Measurements from ENCODE around the gene SLTM. TPM values are rescaled to one million over a fixed set of nuclear protein-coding genes. Genes with fewer than 3 reads are reported as not detected.
"Not testable (repeated sequence)": the region's sequence is repeated elsewhere in the genome, so short reads cannot be mapped to it uniquely, and the experiment has no call there.

The SLTM gene
- total RNA-seq, 2 experiments from 2014 or later, result 75.7 to 79.2 TPM

DNA sequence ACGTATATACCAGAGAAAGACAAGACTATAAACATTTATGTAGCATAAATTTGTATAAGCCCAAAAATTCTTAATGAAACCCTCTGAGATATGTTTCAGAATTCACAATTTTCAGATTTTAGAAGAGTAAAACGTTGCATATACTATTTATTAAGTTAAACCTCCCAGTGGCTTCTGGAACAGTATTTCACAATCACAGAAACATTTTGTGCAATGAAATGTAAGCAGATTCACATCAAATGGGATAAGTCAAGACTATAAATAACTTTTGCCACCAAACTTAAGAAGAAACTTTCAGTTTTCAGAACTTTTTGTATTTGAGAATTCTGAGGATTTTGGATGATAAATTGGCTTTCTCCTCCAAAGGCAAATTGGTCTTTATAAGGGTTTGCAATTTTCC is 9.2 kb downstream of the SLTM start:
- Mint-ChIP-seq H3K36me3 (peaks cover 21% of the 10 kb centered on the region), H3K9me3 (no peaks in the 10 kb centered on the region), H3K27me3 (no peaks in the 10 kb centered on the region), H3K27ac (no peak overlapping the region), H3K4me1 (ENCODE audit: low read depth) (peaks cover 19% of the 10 kb centered on the region), H3K4me3 (no peak overlapping the region)
- DNase-seq, result no peak
- ChIA-PET CTCF (interaction anchor here (0.9 kb wide), 1 partner anchor 55 kb away, joined by 3 read pairs; no protein-coding TSS in a partner anchor), POLR2A (interaction anchor here (0.7 kb wide), 1 partner anchor 117 kb away, joined by 3 read pairs; no protein-coding TSS in a partner anchor)
- intact Hi-C loops (cut with micrococcal nuclease), result no loop called here

DNA sequence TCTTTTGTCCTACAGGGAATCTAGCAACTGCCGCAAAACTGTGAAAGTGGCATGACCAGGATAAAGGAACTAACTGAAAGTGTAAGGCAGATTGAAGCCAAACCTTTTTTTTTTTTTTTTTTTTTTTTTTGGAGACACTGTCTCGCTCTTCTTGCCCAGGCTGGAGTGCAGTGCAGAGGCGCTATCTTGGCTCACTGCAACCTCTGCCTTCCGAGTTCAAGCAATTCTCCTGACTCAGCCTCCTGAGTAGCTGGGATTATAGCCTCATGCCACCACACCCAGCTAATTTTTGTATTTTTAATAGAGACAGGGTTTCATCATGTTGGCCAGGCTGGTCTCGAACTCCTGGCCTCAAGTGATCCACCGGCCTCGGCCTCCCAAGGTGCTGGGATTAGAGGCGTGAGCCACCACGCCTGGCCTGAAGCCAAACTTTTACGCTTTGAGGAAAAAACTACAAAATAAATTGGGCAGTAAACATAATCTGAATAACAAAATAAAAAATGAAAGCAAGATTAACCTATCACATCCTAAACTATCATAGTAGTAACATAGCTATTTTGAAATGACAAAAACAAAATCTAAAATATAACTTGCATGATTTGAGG is 9.7 kb downstream of the SLTM start:
- H3K4me3 Mint-ChIP-seq, result no peak overlapping the region
- H3K4me1 Mint-ChIP-seq (ENCODE audit: low read depth), result peaks cover 19% of the 10 kb centered on the region
- ChIA-PET POLR2A (no interaction called here), CTCF (no interaction called here)
- H3K36me3 Mint-ChIP-seq, result peaks cover 17% of the 10 kb centered on the region
- intact Hi-C loops (cut with micrococcal nuclease), result no loop called here
- DNase-seq, result no peak
- H3K27ac Mint-ChIP-seq, result no peak overlapping the region
- no peaks in the 10 kb centered on the region for H3K9me3 Mint-ChIP-seq
- no peaks in the 10 kb centered on the region for H3K27me3 Mint-ChIP-seq

GRCh38 chr15:58923284-58923683 is 10.2 kb downstream of the SLTM start:
- ChIA-PET POLR2A (no interaction called here), CTCF (interaction anchor here (0.5 kb wide), 1 partner anchor 199 kb away, joined by 4 read pairs; no protein-coding TSS in a partner anchor)
- Mint-ChIP-seq H3K27me3 (no peaks in the 10 kb centered on the region), H3K4me3 (no peak overlapping the region), H3K27ac (no peak overlapping the region), H3K4me1 (ENCODE audit: low read depth) (peaks cover 21% of the 10 kb centered on the region), H3K9me3 (no peaks in the 10 kb centered on the region), H3K36me3 (peaks cover 15% of the 10 kb centered on the region)
- no peak for DNase-seq
- intact Hi-C loops (cut with micrococcal nuclease), result no loop called here

GRCh38 chr15:58921267-58921790 is 12.2 kb downstream of the SLTM start:
- DNase-seq, result no peak
- peaks cover 7% of the 10 kb centered on the region for H3K36me3 Mint-ChIP-seq
- H3K27ac Mint-ChIP-seq, result no peak overlapping the region
- peaks cover 24% of the 10 kb centered on the region for H3K4me1 Mint-ChIP-seq (ENCODE audit: low read depth)
- no peaks in the 10 kb centered on the region for H3K27me3 Mint-ChIP-seq
- CTCF ChIA-PET, result interaction anchor here (0.7 kb wide), 1 partner anchor 608 kb away, joined by 3 read pairs; no protein-coding TSS in a partner anchor
- intact Hi-C loops (cut with micrococcal nuclease), result no loop called here
- no peaks in the 10 kb centered on the region for H3K9me3 Mint-ChIP-seq
- no peak overlapping the region for H3K4me3 Mint-ChIP-seq
- POLR2A ChIA-PET, result interaction anchor here (1.0 kb wide), 1 partner anchor 9 kb away, joined by 6 read pairs; no protein-coding TSS in a partner anchor

DNA sequence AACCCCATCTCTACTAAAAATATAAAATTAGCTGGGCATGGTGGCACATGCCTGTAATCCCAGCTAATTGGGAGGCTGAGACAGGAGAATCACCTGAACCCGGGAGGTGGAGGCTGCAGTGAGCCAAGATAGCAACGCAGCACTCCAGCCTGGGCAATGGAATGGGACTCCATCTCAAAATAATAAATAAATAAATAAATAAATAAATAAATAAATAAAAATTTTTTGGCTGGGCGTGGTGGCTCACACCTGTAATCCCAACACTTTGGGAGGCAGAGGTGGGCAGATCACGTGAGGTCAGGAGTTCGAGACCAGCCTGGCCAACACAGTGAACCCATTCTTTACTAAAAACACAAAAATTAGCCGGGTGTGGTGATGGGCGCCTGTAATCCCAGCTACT is 13.0 kb downstream of the SLTM start:
- POLR2A ChIA-PET, CTCF ChIA-PET: not testable (repeated sequence)
- H3K4me1 Mint-ChIP-seq (ENCODE audit: low read depth), result peaks cover 23% of the 10 kb centered on the region

GRCh38 chr15:58919232-58919631 is 14.2 kb downstream of the SLTM start:
- no peak overlapping the region for H3K27ac Mint-ChIP-seq
- peaks cover 25% of the 10 kb centered on the region for H3K4me1 Mint-ChIP-seq (ENCODE audit: low read depth)
- no peak for DNase-seq
- intact Hi-C loops (cut with micrococcal nuclease), result no loop called here
- POLR2A ChIA-PET, result no interaction called here
- CTCF ChIA-PET, result no interaction called here
- no peaks in the 10 kb centered on the region for H3K27me3 Mint-ChIP-seq
- no peak overlapping the region for H3K4me3 Mint-ChIP-seq
- H3K36me3 Mint-ChIP-seq, result peaks cover 16% of the 10 kb centered on the region
- no peaks in the 10 kb centered on the region for H3K9me3 Mint-ChIP-seq

More for the DNA sequence above, 13.0 kb downstream of the SLTM start:
- H3K27me3 Mint-ChIP-seq; H3K9me3 Mint-ChIP-seq; H3K4me3 Mint-ChIP-seq; intact Hi-C loops (cut with micrococcal nuclease); H3K27ac Mint-ChIP-seq; DNase-seq: not testable (repeated sequence)
- H3K36me3 Mint-ChIP-seq, result peaks cover 10% of the 10 kb centered on the region

DNA sequence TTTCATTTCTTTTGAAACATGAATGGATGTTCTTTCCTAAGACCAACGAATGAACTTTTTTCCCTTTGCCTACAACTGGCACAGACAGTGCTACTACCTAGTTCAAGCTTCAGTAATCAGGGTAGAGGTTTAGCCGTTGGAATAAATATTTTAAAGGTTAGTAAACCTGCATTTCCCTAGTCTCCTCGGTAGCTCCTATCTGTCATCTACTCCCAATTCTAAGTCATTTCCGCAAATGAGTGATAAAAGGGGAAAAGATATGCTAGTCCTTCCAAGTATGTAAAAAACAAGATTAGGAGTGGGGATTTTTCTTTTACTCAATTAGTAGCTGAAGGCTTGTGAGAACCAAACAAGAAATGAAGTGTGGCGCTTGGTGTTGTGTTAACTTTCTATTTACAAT is 15.2 kb downstream of the SLTM start:
- intact Hi-C loops (cut with micrococcal nuclease), result no loop called here
- no peak overlapping the region for H3K4me3 Mint-ChIP-seq
- H3K9me3 Mint-ChIP-seq, result no peaks in the 10 kb centered on the region
- no peaks in the 10 kb centered on the region for H3K27me3 Mint-ChIP-seq
- no peak for DNase-seq
- ChIA-PET CTCF (no interaction called here), POLR2A (interaction anchor here (0.7 to 1.1 kb wide), 2 partner anchors 9 to 437 kb away, joined by 3 read pairs; no protein-coding TSS in a partner anchor)
- H3K36me3 Mint-ChIP-seq, result peaks cover 19% of the 10 kb centered on the region
- H3K4me1 Mint-ChIP-seq (ENCODE audit: low read depth), result peaks cover 25% of the 10 kb centered on the region
- H3K27ac Mint-ChIP-seq, result no peak overlapping the region

- POLR2A ChIA-PET, result interaction anchor here (1.1 kb wide), 1 partner anchor 10 kb away, joined by 3 read pairs; no protein-coding TSS in a partner anchor
- Mint-ChIP-seq H3K36me3 (peaks cover 21% of the 10 kb centered on the region), H3K4me1 (ENCODE audit: low read depth) (peaks cover 23% of the 10 kb centered on the region)
- H3K9me3 Mint-ChIP-seq; H3K4me3 Mint-ChIP-seq; H3K27ac Mint-ChIP-seq; DNase-seq; H3K27me3 Mint-ChIP-seq; intact Hi-C loops (cut with micrococcal nuclease); CTCF ChIA-PET: not testable (repeated sequence)
Measured at GRCh38 chr15:58917613-58918129, 15.8 kb downstream of the SLTM start.

- no peaks in the 10 kb centered on the region for H3K9me3 Mint-ChIP-seq
- intact Hi-C loops (cut with micrococcal nuclease), result no loop called here
- no peak for DNase-seq
- CTCF ChIA-PET, result no interaction called here
- H3K27ac Mint-ChIP-seq, result no peak overlapping the region
- H3K36me3 Mint-ChIP-seq, result peaks cover 23% of the 10 kb centered on the region
- POLR2A ChIA-PET, result interaction anchor here (1.5 kb wide), 1 partner anchor 9 kb away, joined by 3 read pairs; no protein-coding TSS in a partner anchor
- H3K27me3 Mint-ChIP-seq, result no peaks in the 10 kb centered on the region
- peaks cover 23% of the 10 kb centered on the region for H3K4me1 Mint-ChIP-seq (ENCODE audit: low read depth)
- no peak overlapping the region for H3K4me3 Mint-ChIP-seq
Measured at GRCh38 chr15:58916962-58917361, 16.5 kb downstream of the SLTM start.

DNA sequence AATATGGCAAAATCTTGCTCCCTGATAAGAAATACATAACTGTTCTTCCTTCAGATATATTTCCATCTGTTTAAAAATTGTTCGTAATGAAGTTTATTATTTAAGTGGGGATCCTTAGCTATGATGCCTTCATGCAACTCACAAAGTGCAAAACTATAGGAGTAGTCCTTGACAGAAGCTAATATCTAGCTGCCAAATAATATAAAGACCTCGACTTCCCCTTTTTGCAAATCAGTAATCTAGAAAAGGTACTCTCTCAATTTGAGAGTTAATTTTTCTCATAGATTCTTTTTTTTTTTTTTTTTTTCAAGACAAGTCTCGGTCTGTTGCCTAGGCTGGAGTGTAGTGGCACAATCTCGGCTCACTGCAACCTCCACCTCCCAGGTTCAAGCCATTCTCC is 23.0 kb downstream of the SLTM start:
- H3K27ac Mint-ChIP-seq, result no peak overlapping the region
- no peaks in the 10 kb centered on the region for H3K9me3 Mint-ChIP-seq
- H3K4me1 Mint-ChIP-seq (ENCODE audit: low read depth), result peaks cover 47% of the 10 kb centered on the region
- DNase-seq, result no peak
- CTCF ChIA-PET, result no interaction called here
- H3K27me3 Mint-ChIP-seq, result no peaks in the 10 kb centered on the region
- POLR2A ChIA-PET, result no interaction called here
- H3K4me3 Mint-ChIP-seq, result no peak overlapping the region
- intact Hi-C loops (cut with micrococcal nuclease), result no loop called here
- peaks cover 43% of the 10 kb centered on the region for H3K36me3 Mint-ChIP-seq

DNA sequence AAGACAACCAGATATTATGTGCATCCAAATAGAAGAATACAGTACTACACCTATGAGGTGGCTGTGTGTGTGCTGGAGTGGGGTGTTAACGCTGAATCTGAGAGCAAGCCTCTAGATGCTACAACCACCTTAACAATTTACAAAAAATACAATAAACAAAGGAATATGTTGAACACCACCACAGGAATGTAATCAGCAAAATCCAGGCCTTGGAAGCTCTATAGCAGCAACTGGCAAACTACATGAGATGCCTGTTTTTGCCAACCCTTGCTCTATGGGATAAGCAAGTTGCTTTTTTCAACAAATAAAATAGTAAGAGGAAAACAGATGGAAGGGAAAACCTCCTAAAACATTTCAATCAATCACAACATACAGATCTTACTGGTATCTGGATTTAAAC is 23.9 kb downstream of the SLTM start:
- no peaks in the 10 kb centered on the region for H3K9me3 Mint-ChIP-seq
- CTCF ChIA-PET, result no interaction called here
- intact Hi-C loops (cut with micrococcal nuclease), result no loop called here
- no peak overlapping the region for H3K4me3 Mint-ChIP-seq
- H3K4me1 Mint-ChIP-seq (ENCODE audit: low read depth), result peaks cover 47% of the 10 kb centered on the region
- no peak overlapping the region for H3K27ac Mint-ChIP-seq
- H3K36me3 Mint-ChIP-seq, result peaks cover 40% of the 10 kb centered on the region
- no peaks in the 10 kb centered on the region for H3K27me3 Mint-ChIP-seq
- DNase-seq, result no peak
- POLR2A ChIA-PET, result no interaction called here

- ChIA-PET CTCF (no interaction called here), POLR2A (no interaction called here)
- Mint-ChIP-seq H3K36me3 (peaks cover 34% of the 10 kb centered on the region), H3K9me3 (no peaks in the 10 kb centered on the region), H3K4me3 (no peak overlapping the region), H3K27me3 (no peaks in the 10 kb centered on the region), H3K4me1 (ENCODE audit: low read depth) (peaks cover 42% of the 10 kb centered on the region), H3K27ac (no peak overlapping the region)
- DNase-seq, result no peak
- intact Hi-C loops (cut with micrococcal nuclease), result no loop called here
Measured at GRCh38 chr15:58908550-58909309, 24.7 kb downstream of the SLTM start.
